ENCODE measurements around the gene SMIM1.

Gene SMIM1, protein sequence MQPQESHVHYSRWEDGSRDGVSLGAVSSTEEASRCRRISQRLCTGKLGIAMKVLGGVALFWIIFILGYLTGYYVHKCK

DNA sequence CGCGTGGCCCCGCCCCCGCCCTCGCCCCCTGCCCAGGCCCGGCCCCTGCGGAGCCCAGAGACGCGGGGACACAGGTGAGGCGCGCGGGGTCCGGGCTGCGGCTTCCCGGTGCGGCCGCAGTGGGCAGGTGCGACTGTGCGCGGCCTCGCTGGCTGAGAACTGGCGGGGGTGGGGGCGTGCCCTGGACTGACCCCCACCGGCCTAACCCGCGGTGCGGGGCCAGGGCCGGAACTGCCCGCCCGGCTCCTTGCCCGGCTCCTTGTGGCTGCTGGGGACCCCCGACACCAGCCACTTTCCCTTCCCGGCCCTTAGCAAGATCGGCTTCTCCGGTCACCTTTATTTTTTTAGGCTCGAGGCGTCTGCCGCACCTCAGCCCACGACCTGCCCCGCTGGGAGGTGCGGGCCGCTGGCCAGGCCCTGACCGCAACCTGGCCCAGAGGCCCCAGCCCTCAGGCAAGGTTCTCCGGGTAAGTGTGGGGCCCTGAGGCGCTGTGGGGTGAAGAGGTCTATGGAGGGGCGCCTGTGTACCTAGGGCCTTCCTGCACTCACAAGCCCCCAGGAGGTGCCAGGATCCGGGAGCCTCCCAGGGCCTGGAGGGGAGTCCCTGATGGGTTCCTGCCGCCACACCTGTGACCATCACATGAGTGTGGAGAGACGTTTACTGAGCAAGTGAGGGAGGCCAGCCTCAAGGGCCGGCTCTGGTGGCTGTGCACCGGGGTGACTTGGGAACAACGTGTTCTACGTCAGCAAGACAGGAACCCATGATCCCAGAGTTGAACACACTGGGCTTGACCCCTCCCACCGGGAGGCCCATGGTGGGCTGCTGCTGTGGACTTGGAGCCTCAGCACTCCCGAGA, at the start of gene SMIM1:
Gene SMIM1, plus strand, starts transcription at position 35 of the 857 bp plus-strand sequence. CDS start 2,625 bp downstream, outside the sequence.
- DNase-seq = no peak

DNA sequence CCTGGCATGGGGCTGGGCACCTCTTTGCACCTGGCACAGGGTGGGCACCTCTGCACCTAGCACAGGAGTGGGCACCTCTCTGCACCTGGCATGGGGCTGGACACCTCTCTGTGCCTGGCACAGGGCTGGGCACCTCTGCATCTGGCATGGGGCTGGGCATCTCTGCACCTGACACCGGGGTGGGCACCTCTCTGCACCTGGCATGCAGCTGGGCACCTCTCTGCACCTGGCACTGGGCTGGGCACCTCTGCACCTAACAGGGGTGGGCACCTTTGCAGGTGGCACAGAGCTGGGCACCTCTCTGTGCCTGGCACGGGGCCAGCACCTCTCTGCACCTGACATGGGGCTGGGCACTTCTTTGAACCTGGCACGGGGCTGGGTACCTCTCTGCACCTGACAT, 49.7 kb upstream of the SMIM1 start:
- no peak for DNase-seq

DNA sequence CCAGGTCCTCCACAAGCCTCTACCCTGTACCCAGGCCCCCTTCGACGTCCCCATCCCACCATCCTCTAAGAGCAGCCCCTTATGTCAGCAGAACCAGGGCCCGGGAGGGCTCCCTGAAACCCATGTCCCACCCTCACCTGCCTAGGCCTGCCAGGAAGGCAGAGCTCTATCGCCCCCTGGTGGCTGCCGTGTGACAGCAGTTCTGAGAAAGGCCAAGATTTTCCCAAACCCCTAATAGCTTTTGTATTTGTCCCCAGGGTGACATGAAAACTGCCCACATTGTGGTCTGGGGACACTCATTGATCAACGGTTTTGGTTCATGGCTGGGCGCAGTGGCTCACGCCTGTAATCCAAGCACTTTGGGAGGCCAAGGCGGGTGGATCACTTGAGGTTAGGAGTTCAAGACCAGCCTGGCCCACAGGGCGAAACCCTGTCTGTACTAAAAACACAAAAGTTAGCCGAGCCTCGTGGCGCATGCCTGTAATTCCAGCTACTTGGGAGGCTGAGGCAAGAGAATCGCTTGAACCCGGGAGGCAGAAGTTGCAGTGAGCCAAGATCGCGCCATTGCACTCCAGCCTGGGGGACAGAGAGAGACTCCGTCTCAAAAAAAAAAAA, 48.0 kb upstream of the SMIM1 start:
- peak; percentile 59 for DNase-seq

DNA sequence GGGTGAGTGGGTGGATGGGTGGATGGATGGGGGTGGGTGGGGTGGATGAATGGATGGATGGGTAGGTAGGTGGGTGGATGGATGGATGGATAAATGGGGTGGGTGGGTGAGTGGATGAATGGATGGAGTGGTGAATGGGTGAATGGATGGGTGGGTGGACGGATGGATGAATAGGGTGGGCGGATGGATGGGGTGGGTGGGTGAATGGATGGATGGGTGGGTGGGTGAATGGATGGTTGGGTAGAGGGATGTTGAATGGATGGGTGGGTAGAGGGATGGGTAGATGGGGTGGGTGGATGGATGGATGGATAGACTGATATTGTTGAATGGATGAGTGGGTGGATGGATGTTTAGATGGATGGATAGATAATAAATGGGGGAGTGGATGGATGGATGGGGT, 47.2 kb upstream of the SMIM1 start:
- no peak for DNase-seq

DNA sequence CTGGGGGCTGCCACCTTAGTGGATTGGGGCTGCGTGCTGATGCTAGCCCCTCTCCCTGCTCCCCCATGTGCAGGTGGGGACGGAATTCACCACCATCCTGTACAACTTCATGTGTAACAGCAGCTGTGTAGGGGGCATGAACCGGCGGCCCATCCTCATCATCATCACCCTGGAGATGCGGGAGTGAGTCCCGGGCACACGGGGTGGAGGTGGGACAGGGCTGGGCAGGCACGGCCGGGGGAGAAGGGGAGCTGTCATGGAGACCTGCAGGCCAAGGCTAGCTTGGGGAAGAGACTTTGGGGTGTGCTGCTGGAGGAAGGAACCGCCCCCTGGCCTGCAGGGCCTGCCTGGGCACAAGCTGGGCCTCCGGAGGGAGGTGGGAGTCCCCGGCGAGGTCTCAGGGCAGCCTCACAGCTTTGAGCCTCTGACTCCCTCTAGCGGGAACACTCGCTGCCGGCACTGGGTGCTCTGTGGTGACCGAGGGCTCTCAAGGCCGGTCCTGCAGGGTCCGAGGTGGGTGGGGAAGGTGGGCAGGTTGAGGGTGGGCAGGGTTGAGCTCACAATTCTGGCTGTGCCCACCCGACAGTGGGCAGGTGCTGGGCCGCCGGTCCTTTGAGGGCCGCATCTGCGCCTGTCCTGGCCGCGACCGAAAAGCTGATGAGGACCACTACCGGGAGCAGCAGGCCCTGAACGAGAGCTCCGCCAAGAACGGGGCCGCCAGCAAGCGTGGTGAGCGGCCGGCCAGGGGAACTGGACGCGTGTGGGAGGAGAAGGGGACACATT, 45.3 kb upstream of the SMIM1 start:
- DNase-seq = peak; percentile 26

DNA sequence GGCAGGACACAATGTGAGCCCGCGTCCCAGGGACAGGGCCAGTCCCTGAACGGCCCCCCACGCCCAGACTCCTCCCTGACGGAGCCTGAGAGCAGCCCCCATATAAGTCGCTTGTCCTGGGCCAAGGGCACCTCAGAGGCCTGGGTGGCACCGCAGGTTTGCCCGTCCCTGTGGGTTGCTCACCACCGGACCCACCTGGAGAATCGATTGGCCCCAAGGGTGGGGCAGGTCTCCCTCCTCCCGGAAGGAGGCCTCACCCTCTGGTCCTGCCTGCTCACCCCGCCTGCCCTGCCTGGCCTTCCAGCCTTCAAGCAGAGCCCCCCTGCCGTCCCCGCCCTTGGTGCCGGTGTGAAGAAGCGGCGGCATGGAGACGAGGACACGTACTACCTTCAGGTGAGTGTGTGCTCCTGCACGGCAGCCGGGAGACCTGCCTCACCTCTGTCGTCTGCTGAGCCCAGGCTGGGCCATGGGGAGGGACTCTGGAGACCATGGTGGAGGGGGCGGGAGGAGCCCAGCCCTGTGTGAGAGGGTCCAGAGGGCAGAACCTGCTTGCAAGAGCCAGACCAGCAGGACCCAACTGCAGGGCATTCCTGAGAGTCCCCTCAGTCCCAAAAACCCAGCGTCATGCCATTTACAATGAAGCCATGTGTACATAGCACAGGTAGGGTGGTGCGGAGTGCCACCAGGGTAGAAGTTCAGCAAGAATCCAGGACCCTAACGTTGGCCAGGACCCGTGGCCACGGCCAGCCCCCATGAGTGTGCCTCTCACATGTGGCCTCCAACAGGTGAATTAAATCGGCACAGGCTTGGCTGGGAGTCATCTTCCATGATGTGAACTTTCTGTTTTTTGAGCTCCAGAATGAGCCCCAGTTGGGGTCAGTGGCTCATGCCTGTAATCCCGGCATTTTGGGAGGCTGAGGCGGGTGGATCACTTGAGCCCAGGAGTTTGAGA, 44.4 kb upstream of the SMIM1 start:
- DNase-seq = no peak

DNA sequence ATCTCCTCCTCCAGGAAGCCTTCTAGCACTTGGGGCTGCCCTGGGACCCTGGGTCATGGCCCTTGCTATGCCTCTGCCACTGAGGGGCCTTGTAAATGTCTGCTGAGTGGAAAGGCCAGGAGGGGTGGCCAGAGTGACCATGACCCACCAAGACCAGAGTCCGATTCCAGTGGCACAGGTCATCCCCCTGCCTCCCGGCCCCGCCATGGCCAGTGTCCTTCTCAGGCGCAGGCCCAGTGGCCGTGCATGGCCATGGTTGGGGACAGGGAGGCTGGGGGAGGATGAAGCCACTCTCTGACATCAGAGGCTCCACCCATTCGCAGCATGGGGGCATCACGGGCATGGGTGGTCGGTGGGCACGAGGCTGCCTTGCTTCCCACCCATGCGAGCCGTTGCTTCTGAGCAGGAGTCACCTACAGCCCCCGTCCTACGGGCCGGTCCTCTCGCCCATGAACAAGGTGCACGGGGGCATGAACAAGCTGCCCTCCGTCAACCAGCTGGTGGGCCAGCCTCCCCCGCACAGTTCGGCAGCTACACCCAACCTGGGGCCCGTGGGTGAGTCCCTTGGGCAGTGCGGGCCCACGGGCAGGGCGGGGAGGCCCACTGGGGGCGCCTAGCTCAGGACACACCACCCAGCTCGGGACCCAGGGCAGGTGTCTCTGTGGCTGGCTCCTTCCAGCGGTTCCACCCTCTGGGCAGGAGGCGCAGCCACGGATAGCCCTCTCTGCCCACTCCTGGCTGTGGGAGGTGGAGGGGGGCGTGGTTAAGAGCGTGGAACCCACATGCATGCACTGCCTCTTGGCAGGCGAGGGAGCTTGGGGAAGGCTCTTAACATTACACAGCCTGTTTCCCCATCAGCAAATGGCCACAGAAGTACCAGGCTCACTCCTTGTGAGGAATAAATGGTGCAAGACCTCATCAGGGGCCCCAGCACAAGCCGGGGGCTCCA, 42.7 kb upstream of the SMIM1 start:
- DNase-seq = no peak

DNA sequence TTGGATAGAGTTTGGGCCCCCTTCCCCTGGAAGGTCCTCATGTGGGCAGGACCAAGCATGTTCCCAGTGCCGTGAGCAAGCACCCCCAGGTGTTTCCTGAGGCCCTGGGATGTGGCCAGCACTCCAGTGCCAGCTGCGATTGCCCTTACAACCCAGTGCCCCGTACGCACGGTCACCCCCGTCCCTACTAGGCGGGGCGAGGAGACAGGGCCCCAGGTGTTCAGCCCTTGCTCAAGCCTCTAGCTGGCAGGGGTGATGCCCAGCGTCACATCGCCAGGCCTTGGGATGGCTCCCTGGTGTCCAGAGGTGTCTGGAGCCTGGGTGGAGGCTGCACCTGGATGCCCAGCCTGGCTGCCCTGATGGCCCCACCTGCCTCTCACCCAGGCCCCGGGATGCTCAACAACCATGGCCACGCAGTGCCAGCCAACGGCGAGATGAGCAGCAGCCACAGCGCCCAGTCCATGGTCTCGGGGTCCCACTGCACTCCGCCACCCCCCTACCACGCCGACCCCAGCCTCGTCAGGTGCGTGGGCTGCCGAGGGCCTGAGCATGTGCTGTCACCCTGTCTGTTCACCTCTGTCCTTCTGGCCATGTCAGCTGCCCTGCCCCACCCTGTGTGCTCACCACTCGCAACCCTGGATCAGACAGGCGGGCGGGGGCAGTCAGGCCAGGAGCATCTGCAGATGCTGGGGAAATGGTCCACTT, 41.9 kb upstream of the SMIM1 start:
- no peak for DNase-seq

DNA sequence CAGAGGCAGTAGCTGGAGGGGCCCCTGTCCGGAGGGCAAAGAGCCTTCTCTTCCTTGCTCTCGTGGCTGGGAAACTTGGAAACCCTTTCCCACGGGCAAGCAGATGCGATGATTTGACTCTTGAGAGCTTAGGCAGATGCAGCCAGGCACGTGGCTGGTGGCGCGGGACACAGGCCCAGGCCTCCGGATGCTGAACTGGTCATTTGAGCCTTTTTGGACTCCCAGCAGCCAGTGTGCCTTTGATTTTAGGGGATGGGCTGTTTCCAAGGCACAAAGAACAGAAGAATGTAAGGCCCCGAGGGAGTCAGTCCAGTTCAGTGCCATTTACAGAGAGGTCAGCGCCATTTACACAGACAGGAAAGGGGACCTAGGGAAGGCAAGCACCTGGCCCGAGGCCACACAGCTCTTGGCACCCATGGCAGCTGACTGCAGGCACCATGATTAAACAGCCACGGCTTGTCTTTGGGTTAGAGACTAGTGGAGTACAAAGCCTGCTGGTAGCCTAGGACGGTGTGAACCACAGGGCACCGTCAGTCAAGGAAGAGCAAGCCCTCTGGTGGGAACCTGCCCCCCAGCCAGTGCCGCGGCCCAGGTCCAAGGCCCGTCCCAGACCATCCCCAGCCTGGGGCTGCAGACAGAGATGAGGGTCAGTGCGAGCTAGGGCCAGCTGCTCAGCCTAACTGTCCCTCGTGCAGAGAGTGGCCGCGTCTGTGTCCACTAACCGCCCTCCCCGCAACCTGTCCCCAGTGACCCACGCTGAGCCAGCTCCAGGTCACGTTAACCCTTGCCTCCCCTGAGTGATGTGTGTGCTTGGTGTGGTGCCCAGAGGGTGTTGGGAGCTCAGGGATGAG, 40.7 kb upstream of the SMIM1 start:
- DNase-seq = no peak

DNA sequence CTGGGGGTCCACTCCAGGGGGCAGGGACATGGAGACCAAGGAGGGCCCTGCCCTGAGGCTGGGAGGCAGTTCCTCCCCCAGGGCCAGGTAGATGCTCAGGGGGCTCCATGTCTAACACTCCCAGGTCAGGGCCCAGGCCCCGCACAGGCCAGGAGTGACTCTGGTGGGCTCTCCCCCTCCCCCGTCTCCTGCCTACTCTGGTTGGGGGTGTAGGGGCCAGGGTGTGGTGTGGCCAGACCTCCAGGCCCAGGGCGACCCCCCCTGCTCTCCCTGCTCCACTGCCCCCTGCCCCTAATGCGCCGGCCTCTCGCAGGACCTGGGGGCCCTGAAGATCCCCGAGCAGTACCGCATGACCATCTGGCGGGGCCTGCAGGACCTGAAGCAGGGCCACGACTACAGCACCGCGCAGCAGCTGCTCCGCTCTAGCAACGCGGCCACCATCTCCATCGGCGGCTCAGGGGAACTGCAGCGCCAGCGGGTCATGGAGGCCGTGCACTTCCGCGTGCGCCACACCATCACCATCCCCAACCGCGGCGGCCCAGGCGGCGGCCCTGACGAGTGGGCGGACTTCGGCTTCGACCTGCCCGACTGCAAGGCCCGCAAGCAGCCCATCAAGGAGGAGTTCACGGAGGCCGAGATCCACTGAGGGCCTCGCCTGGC, 40.0 kb upstream of the SMIM1 start:
- no peak for DNase-seq

DNA sequence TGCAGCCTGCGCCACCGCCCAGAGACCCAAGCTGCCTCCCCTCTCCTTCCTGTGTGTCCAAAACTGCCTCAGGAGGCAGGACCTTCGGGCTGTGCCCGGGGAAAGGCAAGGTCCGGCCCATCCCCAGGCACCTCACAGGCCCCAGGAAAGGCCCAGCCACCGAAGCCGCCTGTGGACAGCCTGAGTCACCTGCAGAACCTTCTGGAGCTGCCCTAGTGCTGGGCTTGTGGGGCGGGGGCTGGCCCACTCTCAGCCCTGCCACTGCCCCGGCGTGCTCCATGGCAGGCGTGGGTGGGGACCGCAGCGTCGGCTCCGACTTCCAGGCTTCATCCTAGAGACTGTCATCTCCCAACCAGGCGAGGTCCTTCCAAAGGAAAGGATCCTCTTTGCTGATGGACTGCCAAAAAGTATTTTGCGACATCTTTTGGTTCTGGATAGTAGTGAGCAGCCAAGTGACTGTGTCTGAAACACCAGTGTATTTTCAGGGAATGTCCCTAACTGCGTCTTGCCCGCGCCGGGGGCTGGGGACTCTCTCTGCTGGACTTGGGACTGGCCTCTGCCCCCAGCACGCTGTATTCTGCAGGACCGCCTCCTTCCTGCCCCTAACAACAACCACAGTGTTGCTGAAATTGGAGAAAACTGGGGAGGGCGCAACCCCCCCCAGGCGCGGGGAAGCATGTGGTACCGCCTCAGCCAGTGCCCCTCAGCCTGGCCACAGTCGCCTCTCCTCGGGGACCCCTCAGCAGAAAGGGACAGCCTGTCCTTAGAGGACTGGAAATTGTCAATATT, 39.3 kb upstream of the SMIM1 start:
- DNase-seq = no peak

DNA sequence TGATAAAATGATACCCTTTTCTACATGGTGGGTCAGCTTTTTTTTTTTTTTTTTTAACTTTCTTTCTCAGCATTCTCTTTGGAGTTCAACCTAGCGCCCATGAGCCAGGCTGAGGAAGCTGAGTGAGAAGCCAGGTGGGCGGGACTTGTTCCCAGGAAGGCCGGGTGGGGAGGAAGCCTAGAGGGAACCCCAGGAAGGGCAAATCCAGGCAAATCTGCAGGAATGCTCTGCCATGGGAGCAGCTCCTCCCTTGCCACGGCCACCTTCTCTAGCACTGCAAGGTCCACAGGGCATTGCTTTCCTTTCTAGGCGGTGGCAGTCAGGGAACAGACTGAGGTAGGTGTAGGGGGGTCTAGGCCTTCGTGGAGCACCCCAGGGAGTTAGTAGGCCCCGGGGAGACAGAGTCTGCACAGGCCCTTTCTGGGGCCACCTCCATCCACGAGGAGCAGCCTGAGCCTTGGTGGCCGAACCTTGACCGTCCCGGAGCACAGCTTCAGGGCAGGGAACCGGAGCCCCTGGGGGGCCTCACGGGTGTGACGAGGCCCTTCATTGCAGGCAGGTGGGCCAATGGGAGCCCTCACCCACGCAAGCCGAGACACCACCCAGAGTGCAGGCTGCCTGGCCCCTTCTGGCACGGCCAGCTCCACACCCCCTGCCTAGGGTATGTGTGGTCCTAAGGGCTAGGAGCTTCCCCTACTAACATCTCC, 38.5 kb upstream of the SMIM1 start:
- DNase-seq = no peak

DNA sequence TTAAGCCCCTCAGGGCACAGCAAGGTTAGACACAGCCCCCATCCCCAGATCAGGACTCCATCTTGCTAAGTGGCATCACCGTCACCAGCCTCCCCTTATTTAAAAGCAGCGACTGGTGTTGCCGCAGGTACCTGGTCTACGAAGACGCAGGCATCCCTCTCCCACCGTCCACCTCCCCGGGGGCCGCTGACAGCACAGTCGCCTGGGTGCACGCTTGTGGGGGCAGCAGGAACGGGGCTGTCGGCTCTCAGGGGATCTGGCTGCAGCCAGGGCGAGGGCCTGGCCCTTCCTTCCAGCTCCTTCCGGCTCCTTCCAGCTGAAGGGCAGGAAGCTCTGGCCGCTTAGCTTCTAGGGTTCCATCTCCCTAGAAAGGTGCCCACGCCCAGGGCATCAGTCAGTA, 37.9 kb upstream of the SMIM1 start:
- no peak for DNase-seq

DNA sequence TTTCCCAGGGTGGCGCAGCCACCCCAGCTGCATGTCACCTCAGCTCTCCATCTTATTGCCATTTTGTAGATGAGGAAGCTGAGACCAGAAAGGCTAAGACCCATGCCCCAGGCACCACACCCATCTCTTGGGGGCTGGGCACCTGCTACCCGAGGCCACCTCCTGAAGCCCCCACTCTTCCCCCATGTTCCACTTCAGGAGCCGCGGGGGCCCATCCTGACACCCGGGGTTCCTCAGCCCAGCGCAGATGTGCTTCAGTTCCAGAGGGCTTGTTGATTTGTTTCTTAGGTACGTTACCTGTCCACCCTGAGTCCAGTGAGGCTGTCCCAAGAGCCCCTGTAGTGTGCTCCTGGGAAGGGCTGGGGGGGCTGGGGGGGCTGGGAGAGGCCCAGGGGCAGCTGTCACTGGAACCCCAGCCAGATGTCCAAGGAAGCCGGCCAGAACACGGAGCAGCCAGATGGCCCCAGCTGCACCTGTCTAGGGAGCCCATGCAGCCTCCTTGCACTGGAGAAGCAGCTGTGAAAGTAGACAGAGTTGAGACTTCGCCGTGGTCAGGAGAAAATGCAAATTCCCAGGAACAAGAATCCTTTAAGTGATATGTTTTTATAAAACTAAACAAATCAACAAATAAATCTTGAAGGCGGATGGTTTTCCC, 37.4 kb upstream of the SMIM1 start:
- DNase-seq = no peak

DNA sequence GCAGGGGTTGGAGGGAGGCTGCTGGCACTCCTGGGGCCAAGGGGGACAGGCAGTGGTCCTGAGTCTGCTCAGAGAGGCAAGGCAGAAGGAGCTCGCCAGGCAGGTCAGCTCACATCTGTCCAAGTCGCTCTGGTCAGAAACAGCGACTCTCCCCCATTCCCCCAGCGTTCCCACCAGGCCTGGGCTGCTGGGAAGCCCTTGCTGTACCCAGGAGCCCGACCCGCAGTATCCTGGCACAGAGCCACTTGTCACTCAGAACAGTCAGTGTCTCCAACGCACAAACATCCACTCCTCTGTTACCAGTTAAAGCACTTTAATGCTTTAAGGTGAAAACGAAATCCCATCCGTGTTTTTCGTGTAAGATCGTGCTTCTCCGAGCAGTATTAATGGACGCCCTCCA, 36.9 kb upstream of the SMIM1 start:
- DNase-seq = no peak

DNA sequence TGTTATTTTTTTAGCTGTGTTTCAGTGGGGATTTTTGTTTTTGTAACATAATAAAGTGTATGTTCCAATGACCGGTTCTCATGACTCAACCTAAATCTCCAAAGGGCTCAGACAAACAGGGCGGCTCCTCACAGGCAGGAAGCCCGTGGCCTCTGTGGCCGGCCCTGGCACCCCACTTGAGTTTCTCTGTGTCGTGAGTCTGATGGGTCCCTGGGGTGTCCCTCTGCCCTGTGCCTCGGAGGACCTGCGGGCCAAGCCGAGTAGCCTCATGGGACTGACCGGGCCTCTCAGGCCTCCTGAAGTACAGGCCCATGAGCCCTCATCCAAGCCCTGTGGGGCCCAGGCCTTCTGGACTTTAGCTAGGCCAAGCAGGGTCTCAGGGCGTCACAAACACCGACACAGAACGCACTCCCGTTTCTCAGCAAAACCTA, 36.4 kb upstream of the SMIM1 start:
- DNase-seq = no peak

DNA sequence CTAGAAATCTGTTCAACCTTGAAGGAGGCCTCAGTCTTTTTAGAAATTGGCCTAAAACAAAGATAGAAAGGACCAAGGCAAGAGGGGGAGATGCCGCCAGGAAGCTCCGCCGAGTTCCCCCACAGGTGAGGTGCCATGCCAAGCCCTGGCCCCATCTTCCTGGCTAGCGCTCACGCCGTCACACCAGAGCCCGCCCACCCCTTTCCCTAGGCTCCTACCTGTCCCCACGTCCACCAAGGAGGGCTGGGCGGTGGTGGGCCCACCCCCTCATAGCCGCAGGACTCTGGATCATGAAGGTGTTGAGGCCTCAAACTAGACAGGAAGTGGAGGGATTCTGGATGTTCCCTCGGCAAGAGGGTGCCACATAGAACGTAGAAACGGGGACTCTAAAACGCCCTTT, 35.8 kb upstream of the SMIM1 start:
- DNase-seq = no peak

All from inflammatory macrophage treated with lipopolysaccharide for 4 hours (primary cell).